GM13976 (cell line): ENCODE results near the gene ZSWIM6.

ENCODE experiments used
- DNase-seq: peaks from one replicate; pipeline ENCODE4 v3.0.0; 2012; ENCODE audit warnings: low spot score
- in situ Hi-C: fragments of 300-500 bp; cut with MboI; formaldehyde crosslinking; loops from one replicate; pipeline ENCODE4 v1.12.0; 2022; ENCODE audit warnings: low sequenced_read_pairs, mixed read lengths, inconsistent platforms; ENCODE audit not compliant: unreplicated experiment
- TF ChIP-seq, protein P1 (sequence below): IDR thresholded peaks from 2 replicates; pipeline ENCODE4 v1.5.1; 2012; ENCODE audit warnings: borderline replicate concordance, mild to moderate bottlenecking; ENCODE audit not compliant: insufficient read depth; ENCODE audit errors: extremely low read depth, missing control alignments, control extremely low read depth

ZSWIM6 gene

DNA sequence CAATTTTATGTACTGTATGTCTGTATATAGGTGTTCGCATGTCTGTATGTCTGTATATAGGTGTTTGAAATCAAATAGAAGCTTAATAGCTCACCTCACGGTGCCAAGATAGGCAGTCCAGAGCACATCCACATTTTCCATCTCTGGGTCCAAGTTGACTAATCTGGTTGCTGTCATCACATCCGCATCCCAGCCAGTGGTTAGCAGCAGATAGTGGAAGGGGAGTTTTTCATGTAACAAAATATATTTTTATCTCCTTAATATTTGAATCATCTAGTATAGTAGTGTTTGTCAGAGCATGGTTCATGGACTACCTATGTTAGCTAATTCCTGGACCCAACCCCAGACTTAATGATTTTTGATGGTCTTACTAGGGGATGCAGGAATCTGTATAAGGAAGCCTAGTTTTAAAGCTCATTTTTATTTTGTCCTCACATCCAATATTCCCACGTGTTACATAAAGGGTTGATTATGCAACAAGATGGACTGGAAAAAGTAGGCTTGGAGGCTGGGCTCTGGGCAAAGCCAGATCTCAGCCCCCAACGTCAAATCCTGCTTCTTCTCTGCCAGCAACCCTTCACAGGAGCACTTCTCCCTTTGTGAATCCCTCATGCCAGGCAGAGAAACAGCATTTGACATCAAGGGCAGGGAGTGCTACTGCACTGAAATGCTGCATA is 219.7 kb downstream of the ZSWIM6 start:
- TF ChIP-seq, protein P1, sequence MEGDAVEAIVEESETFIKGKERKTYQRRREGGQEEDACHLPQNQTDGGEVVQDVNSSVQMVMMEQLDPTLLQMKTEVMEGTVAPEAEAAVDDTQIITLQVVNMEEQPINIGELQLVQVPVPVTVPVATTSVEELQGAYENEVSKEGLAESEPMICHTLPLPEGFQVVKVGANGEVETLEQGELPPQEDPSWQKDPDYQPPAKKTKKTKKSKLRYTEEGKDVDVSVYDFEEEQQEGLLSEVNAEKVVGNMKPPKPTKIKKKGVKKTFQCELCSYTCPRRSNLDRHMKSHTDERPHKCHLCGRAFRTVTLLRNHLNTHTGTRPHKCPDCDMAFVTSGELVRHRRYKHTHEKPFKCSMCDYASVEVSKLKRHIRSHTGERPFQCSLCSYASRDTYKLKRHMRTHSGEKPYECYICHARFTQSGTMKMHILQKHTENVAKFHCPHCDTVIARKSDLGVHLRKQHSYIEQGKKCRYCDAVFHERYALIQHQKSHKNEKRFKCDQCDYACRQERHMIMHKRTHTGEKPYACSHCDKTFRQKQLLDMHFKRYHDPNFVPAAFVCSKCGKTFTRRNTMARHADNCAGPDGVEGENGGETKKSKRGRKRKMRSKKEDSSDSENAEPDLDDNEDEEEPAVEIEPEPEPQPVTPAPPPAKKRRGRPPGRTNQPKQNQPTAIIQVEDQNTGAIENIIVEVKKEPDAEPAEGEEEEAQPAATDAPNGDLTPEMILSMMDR: no peak

DNA sequence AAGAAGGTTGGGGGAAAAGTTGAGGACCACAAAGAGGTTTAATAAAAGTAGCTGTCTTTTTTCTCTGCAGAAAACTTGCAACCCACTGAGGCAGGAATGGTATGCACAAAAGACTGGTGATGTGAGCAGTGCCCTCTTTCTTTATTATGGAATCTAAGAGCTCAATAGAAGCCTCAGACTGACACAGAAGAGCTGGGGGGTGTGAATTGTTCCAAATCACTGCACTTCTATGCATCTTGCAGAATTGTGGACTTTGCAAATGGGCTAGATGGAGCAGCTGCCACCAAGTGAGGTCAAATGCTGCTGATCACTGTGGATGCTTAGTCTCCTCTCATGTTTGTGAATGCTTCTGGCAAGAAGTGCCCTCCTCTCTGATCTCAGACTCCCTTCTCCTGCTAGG is 227.1 kb downstream of the ZSWIM6 start:
- in situ Hi-C loops: no loop called here
- TF ChIP-seq, protein P1: no peak
- DNase-seq: no peak

More for the DNA sequence above, 219.7 kb downstream of the ZSWIM6 start:
- in situ Hi-C loops: no loop called here
- DNase-seq: no peak

DNA sequence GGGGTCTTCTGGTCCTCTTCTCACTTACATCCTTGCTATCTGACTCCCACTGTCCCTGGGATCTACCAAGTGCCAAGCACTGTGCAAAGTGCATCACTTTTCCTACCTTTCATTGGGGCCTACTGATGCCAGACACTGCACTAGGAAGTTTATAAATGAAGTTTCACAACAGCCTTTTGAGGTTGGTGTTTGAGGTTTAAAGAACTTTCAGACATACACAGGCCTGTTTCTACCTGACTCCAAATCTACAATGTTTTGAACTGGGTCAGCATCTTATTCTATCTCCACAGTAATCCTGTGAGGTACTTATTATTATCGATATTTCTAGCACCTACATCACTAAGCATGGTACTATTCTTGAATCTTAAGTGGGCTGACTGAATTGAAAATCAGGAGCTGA is 227.7 kb downstream of the ZSWIM6 start:
- in situ Hi-C loops: no loop called here
- no peak for DNase-seq
- TF ChIP-seq, protein P1: no peak

DNA sequence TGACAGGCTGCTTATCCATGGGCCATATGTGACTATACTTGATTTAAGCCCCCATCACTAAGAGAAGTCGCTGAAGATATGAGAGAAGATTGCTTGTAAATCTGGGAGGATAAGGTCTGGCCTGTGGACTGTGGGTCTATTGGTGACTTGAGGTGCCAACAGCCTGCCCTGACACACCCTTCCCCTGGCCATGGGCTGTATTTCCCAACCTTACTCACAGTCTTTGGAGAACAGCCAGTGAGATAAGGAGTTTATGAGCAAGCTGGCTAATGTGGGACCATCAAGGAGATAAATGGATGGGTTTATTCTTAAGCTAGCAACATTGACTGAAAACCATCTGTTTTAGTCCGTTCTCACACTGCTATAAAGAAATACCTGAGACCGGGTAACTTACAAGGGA is 231.3 kb downstream of the ZSWIM6 start:
- in situ Hi-C loops: no loop called here
- DNase-seq: no peak
- TF ChIP-seq, protein P1: no peak

DNA sequence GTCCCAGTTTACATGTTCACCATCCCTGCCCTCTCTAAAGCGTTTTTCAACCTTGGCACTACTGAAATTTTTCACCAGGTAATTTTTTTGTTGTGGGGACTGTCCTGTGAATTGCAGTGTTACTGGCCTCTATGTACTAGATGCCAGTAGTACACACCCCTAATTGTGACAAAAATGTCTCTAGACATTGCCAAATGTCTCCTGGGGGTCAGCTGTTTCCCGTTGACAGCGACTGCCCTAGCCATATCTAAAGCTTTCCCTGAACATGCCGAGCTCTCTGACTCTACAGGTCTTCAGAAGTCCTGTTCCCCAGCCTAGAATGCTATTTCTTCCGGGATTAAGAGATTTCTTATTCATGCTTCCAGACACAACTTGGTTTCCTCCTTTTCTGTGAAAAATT is 235.3 kb downstream of the ZSWIM6 start:
- TF ChIP-seq, protein P1: no peak
- in situ Hi-C loops: no loop called here
- DNase-seq: no peak

DNA sequence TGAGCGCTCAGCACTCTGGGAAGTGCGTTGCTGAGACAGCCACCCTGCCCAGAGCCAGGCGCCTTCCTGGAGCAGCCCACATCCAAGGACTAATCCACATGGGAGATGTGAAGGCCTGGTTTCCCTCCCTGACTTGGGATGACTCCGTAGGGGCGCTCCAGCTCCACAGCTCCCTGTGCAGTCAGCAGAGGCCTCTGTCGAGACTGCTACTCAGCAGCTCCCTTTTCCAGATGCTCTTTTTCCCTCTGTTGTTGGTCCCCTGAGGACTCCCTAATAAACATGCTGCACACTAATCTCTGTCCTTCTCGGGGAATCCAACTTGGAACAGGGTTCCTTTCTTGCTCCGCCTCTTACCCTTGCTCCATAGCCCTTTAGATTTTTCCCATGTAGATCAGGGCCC is 237.3 kb downstream of the ZSWIM6 start:
- in situ Hi-C loops: no loop called here
- TF ChIP-seq, protein P1: no peak
- DNase-seq: no peak
